ENCODE measurements around the gene IL11. TPM values are rescaled to one million over a fixed set of nuclear protein-coding genes. Genes with fewer than 3 reads are reported as not detected.
A peak's percentile ranks its signal among the peaks of the same experiment; 100 is the strongest.

IL11 gene
- total RNA-seq, 2 experiments from 2014 or later, result 0.50 to 0.68 TPM

- H3K4me1 Mint-ChIP-seq, result peaks cover 6% of the 10 kb centered on the region
- peaks cover 33% of the 10 kb centered on the region for H3K27me3 Mint-ChIP-seq
- DNase-seq, result no peak
- H3K36me3 Mint-ChIP-seq, result no peaks in the 10 kb centered on the region
- H3K4me3 Mint-ChIP-seq, result no peak overlapping the region
- no peak for ATAC-seq
- H3K9me3 Mint-ChIP-seq (ENCODE audit: low read depth), result no peaks in the 10 kb centered on the region
- H3K27ac Mint-ChIP-seq, result no peak overlapping the region
- CTCF ChIA-PET, result no interaction called here
Measured at GRCh38 chr19:55373993-55374757, 3.9 kb upstream of the IL11 start.

- CTCF ChIA-PET, result no interaction called here
- DNase-seq (no peak), ATAC-seq (no peak)
- no peak overlapping the region for H3K27ac Mint-ChIP-seq
- no peaks in the 10 kb centered on the region for H3K36me3 Mint-ChIP-seq
- H3K9me3 Mint-ChIP-seq (ENCODE audit: low read depth), result no peaks in the 10 kb centered on the region
- H3K4me3 Mint-ChIP-seq, result no peak overlapping the region
- H3K27me3 Mint-ChIP-seq, result peaks cover 39% of the 10 kb centered on the region
- peaks cover 6% of the 10 kb centered on the region for H3K4me1 Mint-ChIP-seq
Measured at GRCh38 chr19:55373306-55373992, 3.2 kb upstream of the IL11 start.

GRCh38 chr19:55372316-55373081 is 2.2 kb upstream of the IL11 start:
- Mint-ChIP-seq H3K4me3 (no peak overlapping the region), H3K27ac (no peak overlapping the region), H3K4me1 (peaks cover 6% of the 10 kb centered on the region), H3K9me3 (ENCODE audit: low read depth) (no peaks in the 10 kb centered on the region), H3K36me3 (no peaks in the 10 kb centered on the region), H3K27me3 (peaks cover 44% of the 10 kb centered on the region)
- DNase-seq (peak; percentile 51), ATAC-seq (peak; percentile 16)
- CTCF ChIA-PET, result interaction anchor here (1.3 kb wide), 1 partner anchor 95 kb away, joined by 3 read pairs; no protein-coding TSS in a partner anchor

GRCh38 chr19:55369653-55370304 is 484 bp downstream of the IL11 start:
- DNase-seq (no peak), ATAC-seq (peak; percentile 52)
- Mint-ChIP-seq H3K27me3 (peaks cover 48% of the 10 kb centered on the region), H3K4me1 (peaks cover 6% of the 10 kb centered on the region), H3K36me3 (no peaks in the 10 kb centered on the region), H3K27ac (no peak overlapping the region), H3K9me3 (ENCODE audit: low read depth) (no peaks in the 10 kb centered on the region), H3K4me3 (no peak overlapping the region)
- CTCF ChIA-PET, result interaction anchor here (1.2 kb wide), 1 partner anchor 48 kb away, joined by 3 read pairs; no protein-coding TSS in a partner anchor

- H3K27me3 Mint-ChIP-seq, result peaks cover 47% of the 10 kb centered on the region
- H3K9me3 Mint-ChIP-seq (ENCODE audit: low read depth), result no peaks in the 10 kb centered on the region
- H3K4me3 Mint-ChIP-seq, result no peak overlapping the region
- no peak overlapping the region for H3K27ac Mint-ChIP-seq
- CTCF ChIA-PET, result interaction anchor here (0.8 to 1.5 kb wide), 4 partner anchors 15 to 68 kb away, joined by 3 to 5 read pairs (median 4); partner anchors contain the start of gene TMEM238
- H3K4me1 Mint-ChIP-seq, result peaks cover 6% of the 10 kb centered on the region
- DNase-seq (no peak), ATAC-seq (peak; percentile 57)
- no peaks in the 10 kb centered on the region for H3K36me3 Mint-ChIP-seq
Measured at GRCh38 chr19:55368701-55369563, 1.3 kb downstream of the IL11 start.

GRCh38 chr19:55368106-55368505 is 2.2 kb downstream of the IL11 start:
- Mint-ChIP-seq H3K9me3 (ENCODE audit: low read depth) (no peaks in the 10 kb centered on the region), H3K4me1 (peaks cover 2% of the 10 kb centered on the region), H3K27ac (no peak overlapping the region), H3K4me3 (no peak overlapping the region), H3K27me3 (peaks cover 43% of the 10 kb centered on the region), H3K36me3 (no peaks in the 10 kb centered on the region)
- DNase-seq, result no peak
- CTCF ChIA-PET, result interaction anchor here (1.4 to 1.5 kb wide), 2 partner anchors 16 to 67 kb away, joined by 3 to 5 read pairs; partner anchors contain the start of gene TMEM238
- ATAC-seq, result no peak

- no peak overlapping the region for H3K4me3 Mint-ChIP-seq
- no peaks in the 10 kb centered on the region for H3K36me3 Mint-ChIP-seq
- ATAC-seq (no peak), DNase-seq (no peak)
- CTCF ChIA-PET, result interaction anchor here (1.3 kb wide), 1 partner anchor 65 kb away, joined by 4 read pairs; no protein-coding TSS in a partner anchor
- peaks cover 35% of the 10 kb centered on the region for H3K27me3 Mint-ChIP-seq
- H3K4me1 Mint-ChIP-seq, result peaks cover 2% of the 10 kb centered on the region
- no peak overlapping the region for H3K27ac Mint-ChIP-seq
- no peaks in the 10 kb centered on the region for H3K9me3 Mint-ChIP-seq (ENCODE audit: low read depth)
Measured at GRCh38 chr19:55366790-55367189, 3.5 kb downstream of the IL11 start.

- Mint-ChIP-seq H3K4me1 (peaks cover 2% of the 10 kb centered on the region), H3K36me3 (no peaks in the 10 kb centered on the region), H3K9me3 (ENCODE audit: low read depth) (no peaks in the 10 kb centered on the region), H3K27me3 (peaks cover 27% of the 10 kb centered on the region), H3K27ac (no peak overlapping the region), H3K4me3 (no peak overlapping the region)
- CTCF ChIA-PET, result interaction anchor here (1.3 kb wide), 1 partner anchor 64 kb away, joined by 4 read pairs; no protein-coding TSS in a partner anchor
- no peak for DNase-seq
- no peak for ATAC-seq
Measured at GRCh38 chr19:55365964-55366363, 4.3 kb downstream of the IL11 start.

GRCh38 chr19:55365245-55365644 is 5.0 kb downstream of the IL11 start:
- CTCF ChIA-PET, result no interaction called here
- ATAC-seq, result no peak
- DNase-seq, result no peak
- Mint-ChIP-seq H3K9me3 (ENCODE audit: low read depth) (no peaks in the 10 kb centered on the region), H3K4me1 (peaks cover 2% of the 10 kb centered on the region), H3K27me3 (peaks cover 21% of the 10 kb centered on the region), H3K4me3 (no peak overlapping the region), H3K36me3 (no peaks in the 10 kb centered on the region), H3K27ac (no peak overlapping the region)

GRCh38 chr19:55362990-55363716 is 7.1 kb downstream of the IL11 start, which contains the start of gene GARIN5B:
Gene GARIN5B, minus strand, starts transcription at chr19:55363260. Its CDS starts 194 bp downstream, at chr19:55363066.
- no peaks in the 10 kb centered on the region for H3K36me3 Mint-ChIP-seq
- ATAC-seq, result no peak
- H3K9me3 Mint-ChIP-seq (ENCODE audit: low read depth), result no peaks in the 10 kb centered on the region
- CTCF ChIA-PET, result interaction anchor here (0.6 to 1.4 kb wide), 3 partner anchors 14 to 62 kb away, joined by 3 to 4 read pairs (median 3); no protein-coding TSS in a partner anchor
- H3K27ac Mint-ChIP-seq, result no peak within 1 kb of the TSS
- no peaks in the 10 kb centered on the region for H3K4me1 Mint-ChIP-seq
- no peak for DNase-seq
- peaks cover 9% of the 10 kb centered on the region for H3K27me3 Mint-ChIP-seq
- H3K4me3 Mint-ChIP-seq, result no peak within 1 kb of the TSS

GRCh38 chr19:55362174-55362989 is 7.9 kb downstream of the IL11 start:
- no peaks in the 10 kb centered on the region for H3K9me3 Mint-ChIP-seq (ENCODE audit: low read depth)

More at GRCh38 chr19:55362174-55362989, 7.9 kb downstream of the IL11 start:
- Mint-ChIP-seq H3K4me1 (no peaks in the 10 kb centered on the region), H3K27me3 (peaks cover 5% of the 10 kb centered on the region), H3K36me3 (no peaks in the 10 kb centered on the region), H3K4me3 (no peak overlapping the region), H3K27ac (no peak overlapping the region)
- DNase-seq, result no peak
- CTCF ChIA-PET, result interaction anchor here (0.6 to 1.4 kb wide), 3 partner anchors 13 to 61 kb away, joined by 3 to 4 read pairs (median 3); no protein-coding TSS in a partner anchor
- ATAC-seq, result no peak
